ENCODE data around the gene SMU1.
"Not testable (repeated sequence)": the region's sequence is repeated elsewhere in the genome, so short reads cannot be mapped to it uniquely, and the experiment has no call there.

The SMU1 gene

DNA sequence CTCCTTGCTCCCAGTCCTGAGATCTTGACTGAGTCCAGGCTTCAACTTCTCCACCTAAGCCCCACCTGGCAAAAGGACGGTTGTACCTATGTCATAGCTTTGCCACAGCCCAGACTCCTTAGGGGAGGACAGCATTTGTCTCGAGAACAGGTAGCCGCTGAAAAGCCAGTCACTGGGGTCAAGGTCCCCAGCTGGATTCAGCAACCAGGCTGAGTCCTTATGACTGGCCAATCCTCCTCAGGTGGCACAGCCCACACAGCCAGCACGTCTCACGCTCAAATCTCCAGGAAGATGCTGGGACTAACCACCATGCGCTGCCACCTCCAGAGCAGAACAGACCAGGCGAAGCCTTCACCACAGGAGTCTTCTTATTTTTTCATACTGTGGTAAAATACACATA lies 27.9 kb upstream of the SMU1 start:
- no peak for DNase-seq

DNA sequence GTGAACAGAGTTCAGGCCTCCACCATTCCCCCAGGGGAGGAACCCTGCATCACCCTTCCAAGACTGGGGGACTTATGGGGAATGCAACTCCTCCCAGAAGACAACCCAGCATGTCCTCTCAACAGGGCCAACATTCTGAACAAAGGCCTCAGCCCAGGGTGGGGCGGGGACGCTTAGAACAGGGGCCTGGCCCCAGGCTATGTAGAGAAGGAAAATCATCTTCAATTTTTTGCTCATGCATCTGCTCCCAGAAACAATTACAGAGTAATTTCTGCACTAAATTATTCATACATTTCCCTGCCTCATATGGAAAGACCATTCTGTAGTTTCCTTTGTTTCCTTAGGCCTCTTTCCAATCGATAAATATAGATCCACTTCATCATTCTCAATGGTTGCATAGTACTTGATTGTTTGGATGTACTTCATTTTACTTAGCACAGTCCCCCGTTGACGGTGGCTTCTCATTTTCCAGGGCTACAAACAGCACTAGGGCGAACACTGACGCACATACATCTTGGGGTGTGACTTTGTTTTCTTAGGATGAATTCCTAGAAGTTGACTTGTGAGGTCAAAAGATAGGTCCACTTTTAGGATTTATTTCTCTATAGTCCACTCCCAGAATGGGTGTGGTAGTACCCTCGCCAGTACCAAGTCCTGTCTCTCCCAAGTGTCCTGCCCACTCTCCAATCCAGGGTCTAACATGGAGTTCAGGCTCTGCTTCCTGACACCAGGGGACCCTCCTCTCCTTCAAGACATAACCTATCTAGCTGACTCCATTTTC lies 27.2 kb upstream of the SMU1 start:
- no peak for DNase-seq

DNA sequence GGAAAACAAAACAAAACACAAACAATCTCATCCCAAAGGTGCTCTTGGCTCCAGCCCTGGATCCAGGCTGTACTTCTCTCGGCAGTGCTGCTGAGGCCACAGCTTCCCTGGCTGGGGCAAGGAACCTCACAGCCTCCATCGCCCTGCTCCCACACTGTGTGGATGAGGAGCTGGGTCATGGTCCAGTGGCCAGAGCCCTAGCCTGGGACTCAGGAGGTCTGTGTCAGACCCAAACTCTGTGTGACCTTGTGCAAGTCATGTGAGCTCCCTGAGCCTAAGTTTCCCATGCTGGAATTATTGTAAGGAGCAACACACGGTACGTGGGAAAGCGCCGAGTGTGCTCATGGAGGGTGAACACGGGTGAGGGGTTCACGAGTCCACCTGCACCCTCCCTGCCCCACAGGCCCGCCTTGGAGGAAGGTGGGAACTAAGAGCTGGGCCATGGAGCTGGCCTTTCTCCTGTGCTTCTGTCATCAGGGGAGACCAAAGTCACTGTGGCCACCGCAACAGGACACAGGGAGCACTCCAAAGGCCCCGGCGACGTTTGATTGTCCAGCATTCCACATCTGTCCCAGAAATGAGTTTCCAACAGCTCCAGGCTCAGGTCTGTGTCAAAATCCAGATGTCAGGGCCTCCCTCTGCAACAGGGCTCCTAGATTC lies 26.2 kb upstream of the SMU1 start:
- no peak for DNase-seq

DNA sequence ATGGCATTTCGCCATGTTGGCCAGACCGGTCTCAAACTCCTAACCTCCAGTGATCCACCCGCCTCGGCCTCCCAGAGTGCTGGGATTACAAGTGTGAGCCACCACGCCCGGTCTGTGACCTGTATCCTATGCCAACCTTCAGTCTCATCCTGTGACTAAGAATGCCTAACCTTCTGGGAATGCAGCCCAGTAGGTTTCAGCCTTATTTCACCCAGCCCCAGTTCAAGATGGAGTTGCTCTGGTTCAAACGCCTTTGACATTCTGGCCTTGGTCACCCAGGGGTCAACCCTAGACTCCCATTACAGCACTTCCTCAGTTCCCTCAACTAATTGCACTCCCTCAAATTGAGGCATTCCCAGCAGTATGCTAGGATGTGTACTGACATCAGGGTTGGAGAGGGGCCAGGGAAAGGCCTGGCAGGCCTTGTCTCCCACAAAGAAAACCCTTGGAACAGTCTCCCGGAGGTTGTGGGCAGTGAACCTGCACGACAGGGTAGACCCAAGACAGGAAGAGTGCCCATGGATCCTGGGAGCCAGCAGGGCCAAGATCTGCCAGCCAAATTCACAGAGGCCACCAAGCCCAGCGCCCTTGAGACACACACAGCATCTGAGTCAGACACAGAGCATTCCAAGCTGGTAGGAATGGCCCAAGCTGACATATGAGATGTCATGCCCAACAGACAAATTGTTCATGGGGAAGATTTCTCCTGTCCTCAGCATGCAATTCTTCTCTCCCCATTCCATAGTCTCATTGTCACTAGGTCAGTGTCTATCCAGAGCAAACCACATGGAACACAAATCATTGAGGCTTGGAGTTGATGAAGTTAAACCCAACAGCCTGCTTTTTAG lies 24.9 kb upstream of the SMU1 start:
- no peak for DNase-seq

DNA sequence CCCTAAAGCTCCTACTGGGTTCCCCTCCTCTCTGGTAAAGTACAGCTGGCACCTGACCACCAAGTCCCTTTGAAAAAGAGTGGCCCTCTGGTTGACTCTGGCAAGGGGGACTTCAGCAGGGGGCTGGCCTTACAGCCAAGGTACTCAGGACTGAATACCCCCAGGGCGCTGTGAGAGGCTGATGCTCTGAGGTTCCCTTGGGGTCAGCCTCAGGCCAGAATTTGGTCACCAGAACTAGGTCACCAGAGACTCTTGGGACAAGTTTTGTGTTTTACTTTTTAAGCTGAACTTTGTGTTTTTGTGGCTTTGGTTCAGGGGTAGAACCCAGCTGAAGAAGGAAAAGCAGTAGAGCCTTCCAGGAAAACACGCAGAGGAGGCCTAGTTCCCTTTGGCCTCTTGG lies 23.3 kb upstream of the SMU1 start:
- DNase-seq = no peak

DNA sequence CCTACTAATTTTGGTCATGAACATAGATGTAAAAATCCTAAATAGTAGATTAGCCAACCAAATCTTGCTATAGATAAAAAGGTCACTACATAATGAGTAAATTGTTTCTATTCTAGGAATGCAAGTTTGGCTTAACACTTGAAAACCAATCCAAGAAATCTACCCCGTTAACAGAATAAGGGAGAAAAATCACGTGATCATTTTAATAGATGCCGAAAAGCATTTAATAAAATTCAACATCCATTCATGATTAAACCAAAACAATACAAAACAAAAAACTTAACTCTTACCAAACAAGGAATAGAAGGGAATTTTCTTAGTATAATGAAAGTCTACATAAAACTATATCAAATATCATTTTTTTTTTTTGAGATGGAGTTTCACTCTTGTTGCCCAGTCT lies 20.7 kb upstream of the SMU1 start:
- DNase-seq = no peak

DNA sequence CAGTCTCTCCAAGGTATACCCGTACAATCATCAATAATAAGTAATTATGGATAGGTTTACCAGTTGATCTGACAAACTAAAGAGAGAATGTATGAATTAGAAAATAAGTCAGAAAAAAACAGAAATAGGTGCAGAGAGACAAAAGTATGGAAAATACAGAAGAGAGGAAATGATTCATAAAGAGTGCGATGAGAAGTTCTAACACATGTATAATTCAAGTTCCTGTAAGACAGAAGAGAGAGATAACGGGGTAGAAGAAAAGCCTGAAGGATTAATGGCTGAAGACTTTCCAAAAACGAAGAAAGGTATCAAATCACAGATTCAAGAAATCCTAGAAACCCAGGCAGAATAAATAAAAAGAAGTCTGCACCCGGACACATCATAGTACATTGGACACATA lies 16.2 kb upstream of the SMU1 start:
- no peak for DNase-seq

DNA sequence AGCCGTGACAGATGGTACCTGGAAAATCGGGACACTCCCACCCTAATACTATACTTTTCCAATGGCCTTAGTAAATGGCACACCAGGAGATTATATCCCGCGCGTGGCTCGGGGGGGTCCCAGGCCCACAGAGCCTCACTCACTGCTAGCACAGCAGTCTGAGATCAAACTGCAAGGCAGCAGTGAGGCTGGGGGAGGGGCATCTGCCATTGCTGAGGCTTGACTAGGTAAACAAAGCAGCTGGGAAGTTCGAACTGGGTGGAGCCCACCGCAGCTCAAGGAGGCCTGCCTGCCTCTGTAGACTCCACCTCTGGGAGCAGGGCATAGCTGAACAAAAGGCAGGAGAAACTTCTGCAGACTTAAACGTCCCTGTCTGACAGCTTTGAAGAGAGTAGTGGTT lies 9.2 kb upstream of the SMU1 start:
- not testable (repeated sequence) for DNase-seq

DNA sequence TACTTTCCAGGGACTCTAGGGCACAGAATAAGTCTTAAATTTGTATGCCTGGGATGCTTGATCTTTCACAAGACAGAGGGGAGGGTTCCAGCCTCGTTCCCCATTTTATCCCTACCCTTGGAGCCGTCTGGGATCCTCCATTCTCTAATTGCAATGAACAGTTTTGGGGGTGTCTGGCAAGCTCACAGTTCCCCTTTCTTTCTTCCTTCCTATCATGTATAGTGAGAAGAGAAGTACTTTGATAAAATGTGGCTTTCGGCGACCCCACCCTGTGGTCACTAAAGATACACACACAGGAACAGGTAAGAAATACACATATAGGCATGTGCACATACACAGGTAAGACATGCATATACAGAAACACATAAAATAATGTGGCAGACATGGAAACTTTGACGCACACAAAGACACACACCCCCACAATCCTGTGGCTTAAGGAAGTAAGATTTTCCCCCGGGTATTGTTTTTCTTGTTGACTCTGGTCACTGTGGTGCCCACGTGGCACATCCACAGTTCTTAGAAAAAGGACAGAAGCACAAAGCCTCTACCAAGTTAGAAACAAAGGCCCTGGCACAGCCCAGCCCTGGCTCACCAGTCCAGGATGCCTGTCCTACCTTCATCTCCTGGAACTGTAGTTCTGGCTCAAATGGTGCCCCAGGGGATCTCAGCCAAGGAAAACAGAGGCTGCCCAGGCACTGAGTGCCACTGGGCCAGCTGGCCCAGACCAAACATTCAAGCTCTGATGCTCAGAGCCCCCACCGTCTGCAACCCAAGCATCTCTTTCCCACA lies 6.3 kb upstream of the SMU1 start:
- no peak for DNase-seq

DNA sequence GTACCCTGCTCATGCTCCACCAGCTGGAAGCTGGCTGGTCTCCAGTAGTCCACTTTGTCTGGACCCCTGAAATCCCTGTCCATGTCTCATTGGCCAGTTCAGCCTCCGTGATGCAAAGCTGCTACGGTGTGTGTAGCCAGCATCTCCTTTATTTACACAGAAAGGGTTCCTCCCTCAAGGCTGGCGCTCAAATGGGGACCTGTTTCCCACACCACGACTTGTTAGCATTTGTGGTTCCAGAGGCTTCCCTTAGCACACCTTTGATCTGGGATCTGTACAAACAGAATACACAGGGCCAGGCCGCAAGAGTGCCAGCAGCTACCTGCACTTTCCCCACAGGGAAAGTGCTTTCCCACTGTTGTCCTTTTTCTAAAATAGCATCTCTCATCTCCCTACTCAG lies 5.7 kb upstream of the SMU1 start:
- DNase-seq = no peak

DNA sequence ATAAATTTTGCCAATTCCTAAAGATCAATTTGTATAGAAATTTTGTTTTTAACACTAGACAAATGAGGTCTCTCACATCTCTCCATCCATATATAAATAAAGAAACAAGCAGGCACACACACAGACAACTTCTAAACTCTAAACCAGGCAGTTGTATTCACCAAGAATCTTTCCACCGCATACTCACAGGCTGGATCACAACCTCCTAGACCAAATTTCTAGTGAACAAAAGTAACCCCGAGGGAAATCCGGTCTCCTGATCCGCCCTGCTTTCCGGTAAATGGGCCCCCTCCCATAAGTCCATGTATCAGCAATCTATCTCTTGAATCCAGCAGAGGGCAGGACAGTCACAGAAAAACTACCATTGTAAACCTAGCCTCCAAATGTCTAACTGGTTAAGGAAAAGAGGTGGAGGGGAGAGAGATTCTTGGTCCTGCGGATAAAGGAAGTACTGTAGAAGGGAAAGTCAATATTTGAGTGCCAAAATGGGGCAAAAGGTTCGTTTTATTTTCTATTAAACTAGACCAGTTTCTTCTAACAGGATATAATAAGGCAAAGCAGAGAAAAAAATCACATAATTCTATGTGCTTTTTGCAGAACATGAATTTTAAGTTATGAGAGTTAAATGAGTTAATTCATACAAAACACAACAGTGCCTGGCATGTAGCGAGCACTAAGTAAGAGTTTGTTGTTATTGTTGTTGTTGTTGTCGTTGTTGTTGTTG lies 4.8 kb upstream of the SMU1 start:
- no peak for DNase-seq

DNA sequence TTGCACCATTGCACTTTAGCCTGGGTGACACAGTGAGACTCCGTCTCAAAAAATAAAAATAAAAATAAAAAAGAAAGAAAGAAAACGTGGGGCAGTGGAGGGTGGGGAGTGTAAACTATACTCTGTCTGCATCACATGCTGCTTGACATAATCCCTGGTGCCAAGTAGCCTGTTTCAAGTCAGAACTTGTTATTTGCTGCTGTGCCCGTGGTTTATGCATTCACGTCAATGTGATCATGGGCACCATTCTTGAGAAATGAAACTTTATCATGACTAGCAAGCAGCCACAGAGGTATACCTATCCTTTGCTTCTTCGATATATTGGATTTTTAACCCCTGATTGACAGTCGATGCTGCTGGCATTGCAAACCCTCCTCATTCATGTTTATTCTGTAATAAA lies 4.1 kb upstream of the SMU1 start:
- DNase-seq = no peak

DNA sequence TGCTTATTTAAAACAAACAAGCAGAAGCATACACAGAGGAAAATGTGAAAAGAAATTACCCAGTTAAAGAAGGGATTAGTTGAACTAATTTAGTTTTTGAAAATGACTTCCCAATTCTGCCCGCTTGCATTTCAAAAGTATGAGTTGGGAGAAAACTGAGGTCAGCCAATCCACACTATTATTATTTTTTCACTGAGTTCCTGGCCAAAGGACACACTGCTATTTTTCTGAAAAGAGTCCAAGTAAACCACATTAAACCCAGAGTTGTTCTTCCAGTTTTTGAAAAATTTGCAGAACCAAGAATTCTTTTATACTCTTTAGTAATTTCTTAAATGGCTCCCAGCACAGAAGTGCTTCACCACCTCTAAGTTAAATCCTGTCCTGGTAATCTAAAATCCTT lies 7.5 kb downstream of the SMU1 start:
- DNase-seq = no peak

DNA sequence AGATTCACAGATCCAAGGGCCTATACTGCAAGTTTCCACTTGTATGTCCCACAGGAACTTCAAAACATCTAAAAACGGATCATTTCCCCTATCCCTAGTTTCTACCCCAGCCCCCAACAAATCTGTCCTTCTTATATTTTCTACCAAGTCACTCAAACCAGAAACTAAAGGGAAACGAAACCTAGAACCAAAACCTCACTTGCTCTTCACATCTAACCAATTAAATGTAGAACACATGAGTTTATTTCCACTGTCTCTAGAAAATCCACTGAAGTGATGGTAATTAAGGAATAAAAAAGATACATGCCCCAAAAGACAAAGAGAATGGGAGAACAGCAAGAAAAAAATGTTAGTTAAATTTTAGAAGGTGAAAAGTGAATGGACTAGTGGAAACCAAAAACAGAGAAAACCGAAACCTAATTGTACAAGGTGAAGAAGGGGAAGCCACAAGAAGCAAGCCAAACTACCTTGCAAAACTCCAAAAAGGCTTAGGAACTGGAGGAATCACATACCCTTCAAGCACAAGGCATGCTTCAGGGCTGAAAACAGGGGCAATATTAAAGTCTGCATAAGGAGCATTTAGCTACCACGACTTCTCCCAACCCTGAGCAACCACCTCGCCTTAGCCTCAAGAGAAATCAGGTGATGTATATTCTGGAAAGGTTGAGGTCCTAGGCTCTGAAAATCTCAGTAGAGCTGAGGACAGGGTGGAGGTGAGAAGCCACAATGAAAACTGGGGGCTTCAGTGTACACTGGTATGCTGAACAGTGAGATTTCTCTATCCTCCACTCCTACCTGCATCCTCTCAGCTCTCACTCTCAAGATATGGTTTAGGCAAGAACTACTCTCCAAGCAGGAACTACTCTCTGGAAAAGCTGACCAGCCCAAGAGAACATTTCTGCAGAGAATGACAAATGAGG lies 11.1 kb downstream of the SMU1 start:
- DNase-seq = no peak

DNA sequence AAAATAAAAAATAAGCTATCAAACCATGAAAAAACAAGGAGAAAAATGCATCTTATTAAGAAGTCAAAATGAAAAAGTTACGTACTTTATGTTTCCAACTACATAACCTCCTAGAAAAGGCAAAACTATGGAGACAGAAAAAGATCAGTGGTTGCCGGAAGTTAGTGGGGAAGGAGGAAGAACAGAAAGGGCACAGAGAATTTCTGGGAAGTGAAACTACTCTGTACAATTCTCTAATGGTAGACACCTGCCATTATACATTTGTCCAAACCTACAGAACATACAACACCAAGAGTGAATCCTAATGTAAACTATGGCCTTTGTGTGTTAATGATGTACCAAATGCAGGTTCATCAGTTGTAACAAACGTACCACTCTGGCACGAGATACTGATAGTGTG lies 25.3 kb downstream of the SMU1 start:
- no peak for DNase-seq

DNA sequence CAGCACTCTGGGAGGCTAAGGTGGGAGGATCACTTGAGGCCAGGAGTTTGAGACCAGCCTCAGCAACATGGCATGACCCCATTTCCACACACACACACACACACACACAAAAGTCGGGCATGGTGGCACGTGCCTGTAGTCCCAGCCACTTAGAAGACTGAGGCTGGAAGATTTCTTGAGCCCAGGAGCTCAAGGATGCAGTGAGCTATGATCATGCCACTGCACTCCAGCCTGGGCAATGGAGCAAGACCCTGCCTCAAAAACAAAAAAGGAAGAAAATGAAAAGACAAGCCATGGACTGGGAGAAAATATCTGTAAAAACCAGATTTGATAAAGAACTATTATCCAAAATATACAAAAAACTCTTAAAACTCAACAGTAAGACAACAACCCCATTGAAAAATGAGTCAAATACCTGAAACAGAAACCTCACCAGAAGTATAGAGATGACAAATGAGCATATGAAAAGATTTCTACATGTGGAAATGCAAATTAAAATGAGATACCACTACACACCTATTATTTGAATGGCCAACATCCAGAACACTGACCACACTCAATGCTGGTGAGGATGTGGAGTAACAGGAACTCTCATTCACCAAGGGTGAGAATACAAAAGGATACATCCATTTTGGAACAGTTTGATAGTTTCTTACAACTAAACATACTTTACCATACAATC lies 26.7 kb downstream of the SMU1 start:
- no peak for DNase-seq

DNA sequence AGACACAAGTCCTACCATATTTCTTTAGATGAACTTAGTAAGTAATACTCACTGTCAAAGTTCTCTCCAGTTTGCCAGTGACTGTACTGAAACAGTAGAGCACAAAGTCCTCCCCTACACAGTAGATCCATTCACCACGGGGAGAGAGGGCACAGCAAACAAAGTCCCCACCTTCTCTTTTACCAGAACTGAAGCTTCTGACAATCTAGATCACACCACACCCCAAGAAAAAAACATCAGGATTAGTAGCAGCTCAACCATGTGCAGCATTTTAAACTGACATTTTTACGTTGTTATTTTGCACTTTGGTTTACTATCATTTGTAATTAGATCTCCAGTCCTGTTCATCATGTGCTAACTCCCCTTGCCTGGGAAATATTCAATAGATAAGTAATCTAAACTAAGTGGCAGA lies 28.4 kb downstream of the SMU1 start:
- DNase-seq = no peak

DNA sequence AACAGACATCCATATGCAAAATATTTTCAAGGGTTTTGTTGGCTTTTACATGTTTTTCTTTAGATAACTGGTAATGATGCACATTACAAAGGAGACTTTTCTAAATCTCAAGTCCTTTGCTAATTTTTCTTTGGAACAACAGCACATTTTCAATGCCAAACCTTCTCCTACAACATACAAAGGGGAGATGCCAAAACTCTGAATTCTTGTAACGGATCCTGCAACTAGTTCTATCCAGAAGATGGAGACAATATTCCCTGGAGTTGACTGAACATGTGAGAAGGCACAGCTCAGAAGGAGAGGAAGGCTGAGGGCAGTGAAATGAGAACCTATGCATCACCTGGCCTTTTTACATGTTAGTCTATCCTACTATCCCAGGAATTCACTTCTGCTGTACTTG lies 30.4 kb downstream of the SMU1 start:
- no peak for DNase-seq

DNA sequence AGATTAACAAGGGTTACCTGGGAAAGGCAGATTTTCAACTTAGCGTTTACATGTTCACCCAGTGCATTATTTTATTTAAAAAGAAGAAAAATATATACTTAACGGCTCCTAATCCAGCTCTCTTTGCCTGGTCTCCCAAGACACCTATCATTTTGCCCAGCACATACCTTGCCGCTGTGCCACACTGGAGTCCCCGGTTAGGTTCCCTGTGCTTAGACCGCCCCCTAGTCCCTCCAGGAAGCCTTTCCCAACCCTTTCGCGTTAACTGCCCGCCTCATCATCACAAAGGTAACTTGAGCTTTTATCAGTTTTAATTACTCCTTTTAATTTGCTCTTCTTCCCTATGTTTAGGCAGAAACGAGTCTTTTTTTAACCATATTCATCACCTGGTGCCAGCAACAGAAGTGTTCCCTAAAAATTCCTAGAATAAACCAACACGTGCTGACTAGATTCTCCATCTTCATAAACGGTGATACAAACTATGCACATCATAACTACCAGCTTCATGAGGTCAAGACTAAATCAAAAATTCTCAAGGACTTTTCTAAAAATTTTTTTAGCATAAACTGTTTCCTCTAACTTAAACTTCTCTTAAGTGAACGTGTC lies 31.7 kb downstream of the SMU1 start:
- no peak for DNase-seq

DNA sequence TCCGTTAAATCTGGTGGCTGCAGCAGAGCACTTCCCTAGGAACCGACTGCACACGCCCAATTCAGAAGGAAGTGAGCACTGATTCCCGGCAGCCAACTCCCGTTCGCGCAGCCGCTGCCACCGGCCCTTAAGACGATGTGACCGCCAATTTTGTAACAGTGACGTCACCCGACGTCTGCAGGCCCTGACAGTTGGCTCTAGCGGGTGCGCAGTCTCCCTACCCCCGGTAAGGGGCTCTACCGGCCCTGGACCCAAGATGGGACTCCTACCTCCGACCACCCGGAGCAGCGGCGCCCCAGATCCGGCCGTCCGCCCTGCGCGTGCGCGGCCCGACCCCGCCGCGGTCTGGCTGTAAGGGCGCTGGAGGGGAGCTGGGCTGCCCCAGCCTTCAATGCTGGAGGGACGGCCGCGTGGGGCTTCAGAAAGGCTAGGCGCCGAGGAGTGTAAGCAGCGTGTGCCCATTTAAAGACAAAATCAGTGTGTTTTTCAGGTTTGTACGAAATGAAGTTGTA lies 32.3 kb downstream of the SMU1 start:
- peak; percentile 28 for DNase-seq
